Fibroblast of lung (primary cell): ENCODE measurements around the gene RPS29. TPM values are rescaled to one million over a fixed set of nuclear protein-coding genes. Genes with fewer than 3 reads are reported as not detected.

Experiments used
- DNase-seq, 2 donors: peaks; one replicate each; pipeline versions ENCODE4 v3.0.0 to v3.0.0-alpha.2; 2010; ENCODE audit warnings: low read depth in 2 of 2
- H2AFZ ChIP-seq: 2 replicates; pipeline ENCODE4 v1.5.1; 2012; ENCODE audit warnings: low read length, control low read depth, inconsistent platforms
- H3K27ac ChIP-seq: 2 replicates; pipeline ENCODE4 v1.5.1; 2011; ENCODE audit warnings: low read length, control low read depth; ENCODE audit not compliant: insufficient read depth
- H3K27me3 ChIP-seq: 2 replicates; pipeline ENCODE4 v1.5.1; 2011; ENCODE audit warnings: mild to moderate bottlenecking, low read length; ENCODE audit not compliant: control insufficient read depth, insufficient read depth
- H3K36me3 ChIP-seq: 2 replicates; pipeline ENCODE4 v1.5.1; 2011; ENCODE audit warnings: low read length; ENCODE audit not compliant: control insufficient read depth, insufficient read depth
- H3K4me1 ChIP-seq: 2 replicates; pipeline ENCODE4 v1.5.1; 2011; ENCODE audit warnings: low read length; ENCODE audit not compliant: control insufficient read depth, insufficient read depth; ENCODE audit errors: extremely low read depth
- H3K4me2 ChIP-seq: 2 replicates; pipeline ENCODE4 v1.5.1; 2011; ENCODE audit warnings: low read length, control low read depth; ENCODE audit not compliant: insufficient read depth; ENCODE audit errors: extremely low read depth
- H3K4me3 ChIP-seq, 4 experiments: fragments of 200-600 bp in 1 of 4; sonication (generic) in 1 of 4; replicated peaks in 1 of 4; 2 replicates each; pipeline ENCODE4 v1.5.1; 2011 to 2016; ENCODE audit warnings: low read length in 4 of 4, low read depth in 3 of 4, mild to moderate bottlenecking in 3 of 4, control low read depth in 2 of 4, inconsistent platforms in 1 of 4, mixed read lengths in 1 of 4; ENCODE audit not compliant: insufficient read depth in 1 of 4; ENCODE audit errors: control extremely low read depth in 1 of 4
- H3K79me2 ChIP-seq: 2 replicates; pipeline ENCODE4 v1.5.1; 2012; ENCODE audit warnings: mild to moderate bottlenecking, low read length, inconsistent platforms; ENCODE audit not compliant: control insufficient read depth, insufficient read depth
- H3K9ac ChIP-seq: 2 replicates; pipeline ENCODE4 v1.5.1; 2011; ENCODE audit warnings: mild to moderate bottlenecking, low read length, control low read depth; ENCODE audit not compliant: insufficient read depth
- H3K9me3 ChIP-seq: 2 replicates; pipeline ENCODE4 v1.5.1; 2012; ENCODE audit warnings: low read depth, low read length; ENCODE audit not compliant: control insufficient read depth, insufficient read depth
- H4K20me1 ChIP-seq: 2 replicates; pipeline ENCODE4 v1.5.1; 2011; ENCODE audit warnings: low read length; ENCODE audit not compliant: control insufficient read depth, insufficient read depth; ENCODE audit errors: extremely low read depth
- EZH2 ChIP-seq: IDR thresholded peaks from 2 replicates; pipeline ENCODE4 v1.5.1; 2012; ENCODE audit warnings: low read length, control low read depth, mild to moderate bottlenecking; ENCODE audit errors: missing control alignments
- polyA plus RNA-seq, 2 donors: library from polyadenylated mRNA; depleted of rRNA in 1 of 2; stranded (reverse) in 1 of 2; unstranded in 1 of 2; fragments of >200 nt; gene quantifications; 2 replicates each; pipeline ENCODE4 v1.2.1, GENCODE V29; 2011 to 2012; ENCODE audit warnings: missing spikeins in 1 of 2
- total RNA-seq: library from RNA; depleted of rRNA; stranded (reverse); fragments of >200 nt; gene quantifications from 2 replicates; pipeline ENCODE4 v1.2.1, GENCODE V29; 2014
- TF ChIP-seq, protein P1 (sequence below), 2 donors: IDR thresholded peaks in 1 of 2; conservative IDR thresholded peaks in 1 of 2; 1 replicate in 1 of 2; 2 replicates in 1 of 2; pipeline ENCODE4 v1.5.1; 2011 to 2012; ENCODE audit warnings: low read length in 2 of 2, control low read depth in 1 of 2, inconsistent platforms in 1 of 2, low read depth in 1 of 2, mild to moderate bottlenecking in 1 of 2

Gene RPS29
- total and polyA plus RNA-seq, 2 donors (not counting 1 experiment from before 2014, with no cell fraction given) = 1,182 to 7,256 TPM

DNA sequence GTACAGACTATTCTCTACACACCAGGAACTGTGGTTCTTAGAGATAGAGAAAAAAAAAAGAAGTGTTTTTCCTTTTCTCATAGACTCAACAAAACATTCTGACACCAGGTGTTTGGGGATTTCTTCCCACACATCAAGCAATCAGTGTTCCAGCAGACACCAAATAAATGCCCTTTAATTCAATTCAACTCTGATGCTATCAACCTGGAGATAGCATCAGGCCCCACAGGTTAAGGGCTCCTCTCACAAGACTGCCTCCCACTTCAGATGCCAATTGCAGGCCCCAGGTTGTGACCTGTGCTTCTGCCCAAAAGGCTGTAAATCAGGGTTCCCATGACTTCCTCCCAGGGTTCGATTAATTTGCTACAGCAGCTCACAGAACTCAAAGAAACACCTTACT, 36.7 kb downstream of the RPS29 start:
- DNase-seq = no peak
- no peaks in the 10 kb centered on the region for H3K4me1 ChIP-seq
- no peak overlapping the region for H3K9ac ChIP-seq
- H3K4me2 ChIP-seq = no peak overlapping the region
- no peak overlapping the region for H2AFZ ChIP-seq
- H4K20me1 ChIP-seq = no peaks in the 10 kb centered on the region
- H3K27me3 ChIP-seq = no peaks in the 10 kb centered on the region
- no peak for TF ChIP-seq EZH2
- TF ChIP-seq, protein P1, sequence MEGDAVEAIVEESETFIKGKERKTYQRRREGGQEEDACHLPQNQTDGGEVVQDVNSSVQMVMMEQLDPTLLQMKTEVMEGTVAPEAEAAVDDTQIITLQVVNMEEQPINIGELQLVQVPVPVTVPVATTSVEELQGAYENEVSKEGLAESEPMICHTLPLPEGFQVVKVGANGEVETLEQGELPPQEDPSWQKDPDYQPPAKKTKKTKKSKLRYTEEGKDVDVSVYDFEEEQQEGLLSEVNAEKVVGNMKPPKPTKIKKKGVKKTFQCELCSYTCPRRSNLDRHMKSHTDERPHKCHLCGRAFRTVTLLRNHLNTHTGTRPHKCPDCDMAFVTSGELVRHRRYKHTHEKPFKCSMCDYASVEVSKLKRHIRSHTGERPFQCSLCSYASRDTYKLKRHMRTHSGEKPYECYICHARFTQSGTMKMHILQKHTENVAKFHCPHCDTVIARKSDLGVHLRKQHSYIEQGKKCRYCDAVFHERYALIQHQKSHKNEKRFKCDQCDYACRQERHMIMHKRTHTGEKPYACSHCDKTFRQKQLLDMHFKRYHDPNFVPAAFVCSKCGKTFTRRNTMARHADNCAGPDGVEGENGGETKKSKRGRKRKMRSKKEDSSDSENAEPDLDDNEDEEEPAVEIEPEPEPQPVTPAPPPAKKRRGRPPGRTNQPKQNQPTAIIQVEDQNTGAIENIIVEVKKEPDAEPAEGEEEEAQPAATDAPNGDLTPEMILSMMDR (conservative IDR thresholded peaks at IDR 0.05 in 1 of 2, IDR thresholded peaks at IDR 0.05 in 1 of 2; ENCODE audit: low read depth in 1 of 2, low read length in 2 of 2) = no peak
- H3K9me3 ChIP-seq = no peaks in the 10 kb centered on the region
- no peaks in the 10 kb centered on the region for H3K36me3 ChIP-seq
- H3K4me3 ChIP-seq = no peak overlapping the region
- no peak overlapping the region for H3K27ac ChIP-seq
- no peaks in the 10 kb centered on the region for H3K79me2 ChIP-seq

DNA sequence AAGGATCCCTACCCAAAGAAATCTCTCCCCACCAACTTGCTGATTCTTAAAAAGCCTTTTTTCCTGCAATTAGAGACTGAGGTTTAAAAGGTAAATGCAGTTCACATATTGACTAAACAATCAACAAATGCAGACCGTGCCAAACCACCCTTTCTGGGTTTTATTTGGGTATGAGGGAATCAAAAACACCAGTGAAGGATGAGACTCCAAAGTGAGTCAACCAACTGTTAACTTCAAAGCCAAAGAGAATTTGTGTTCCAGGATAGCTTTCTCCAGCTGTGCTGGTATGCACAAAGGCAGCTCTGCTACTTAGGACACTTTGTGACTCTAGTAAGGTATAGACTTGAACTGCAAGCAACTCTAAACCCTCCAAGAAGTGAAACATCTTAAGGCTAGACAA, 39.4 kb downstream of the RPS29 start:
- no peak for DNase-seq
- no peak overlapping the region for H2AFZ ChIP-seq
- no peak for TF ChIP-seq EZH2
- TF ChIP-seq, protein P1 (conservative IDR thresholded peaks at IDR 0.05 in 1 of 2, IDR thresholded peaks at IDR 0.05 in 1 of 2; ENCODE audit: low read depth in 1 of 2, low read length in 2 of 2) = no peak

DNA sequence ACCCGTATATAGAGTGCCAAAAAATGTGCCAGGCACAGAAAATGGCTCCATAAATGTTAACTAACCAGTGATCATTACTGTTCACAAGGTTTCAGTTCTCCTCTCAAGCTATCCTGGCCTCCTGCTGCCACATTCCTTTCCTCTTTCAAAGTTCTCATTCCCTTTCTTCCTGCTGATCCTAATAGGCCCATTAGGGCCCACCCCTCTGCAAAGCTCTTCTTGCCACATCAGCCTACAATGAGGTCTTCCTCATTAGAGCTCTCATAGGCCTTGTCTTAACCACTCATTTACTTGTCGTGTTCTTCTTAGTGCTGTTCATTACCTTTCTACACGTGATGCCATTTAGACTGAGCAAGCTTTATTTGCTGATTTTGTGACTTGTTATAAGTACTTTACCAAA, 40.5 kb downstream of the RPS29 start:
- TF ChIP-seq EZH2 = no peak
- TF ChIP-seq, protein P1 (conservative IDR thresholded peaks at IDR 0.05 in 1 of 2, IDR thresholded peaks at IDR 0.05 in 1 of 2; ENCODE audit: low read depth in 1 of 2, low read length in 2 of 2) = no peak
- H3K4me2 ChIP-seq = no peak overlapping the region
- H3K27me3 ChIP-seq = no peaks in the 10 kb centered on the region

More for the DNA sequence above, 39.4 kb downstream of the RPS29 start:
- H3K4me2 ChIP-seq = no peak overlapping the region
- no peaks in the 10 kb centered on the region for H3K9me3 ChIP-seq
- no peak overlapping the region for H3K4me3 ChIP-seq
- no peaks in the 10 kb centered on the region for H3K27me3 ChIP-seq
- H3K27ac ChIP-seq = no peak overlapping the region
- H3K9ac ChIP-seq = no peak overlapping the region
- H4K20me1 ChIP-seq = no peaks in the 10 kb centered on the region
- no peaks in the 10 kb centered on the region for H3K79me2 ChIP-seq
- no peaks in the 10 kb centered on the region for H3K4me1 ChIP-seq
- no peaks in the 10 kb centered on the region for H3K36me3 ChIP-seq

More for the DNA sequence above, 40.5 kb downstream of the RPS29 start:
- Histone ChIP-seq H3K27ac (no peak overlapping the region), H3K9me3 (no peaks in the 10 kb centered on the region), H4K20me1 (no peaks in the 10 kb centered on the region), H2AFZ (no peak overlapping the region), H3K9ac (no peak overlapping the region), H3K36me3 (no peaks in the 10 kb centered on the region), H3K4me3 (no peak overlapping the region), H3K4me1 (no peaks in the 10 kb centered on the region), H3K79me2 (no peaks in the 10 kb centered on the region)
- no peak for DNase-seq
